ENCODE data around the gene PRR19. TPM values are rescaled to one million over a fixed set of nuclear protein-coding genes. Genes with fewer than 3 reads are reported as not detected.

Gene PRR19
- total RNA-seq, 4 donors from 2014 or later = 0.17 to 0.50 TPM; not detected in 2

GRCh38 chr19:42275517-42275916, 26.4 kb upstream of the PRR19 start:
- Histone ChIP-seq H3K36me3 (peaks cover 21 to 54% (median 38%) of the 10 kb centered on the region in 4 donors), H3K4me1 (peaks cover 59 to 94% (median 86%) of the 10 kb centered on the region in 4 donors), H3K27ac (replicated peaks in 1 of 4) (peak overlapping the region; percentile 19 to 99 (median 62)), H3K9me3 (no peaks in the 10 kb centered on the region), H3K4me3 (no peak overlapping the region), H3K27me3 (no peaks in the 10 kb centered on the region)
- 85% methylated on average over 3 of the region's 3 CpGs for WGBS
- TF ChIP-seq POLR2AphosphoS5 (IDR thresholded peaks at IDR 0.05) (no peak), CTCF (IDR thresholded peaks at IDR 0.05) (no peak), POLR2A (IDR thresholded peaks at IDR 0.05; ENCODE audit: low read depth) (no peak), EP300 (IDR thresholded peaks at IDR 0.05) (no peak)
- intact Hi-C loops (cut with DNase I) = no loop called here
- no peak for DNase-seq (ENCODE audit: extremely low spot score)

- H3K4me3 ChIP-seq = no peak overlapping the region
- intact Hi-C loops (cut with DNase I) = no loop called here
- peaks cover 21 to 54% (median 38%) of the 10 kb centered on the region in 4 donors for H3K36me3 ChIP-seq
- no peaks in the 10 kb centered on the region for H3K9me3 ChIP-seq
- no peaks in the 10 kb centered on the region for H3K27me3 ChIP-seq
- TF ChIP-seq EP300 (IDR thresholded peaks at IDR 0.05) (no peak), POLR2AphosphoS5 (IDR thresholded peaks at IDR 0.05) (no peak), POLR2A (IDR thresholded peaks at IDR 0.05; ENCODE audit: low read depth) (no peak), CTCF (IDR thresholded peaks at IDR 0.05) (no peak)
- peak overlapping the region; percentile 94 to 99 (median 98) for H3K27ac ChIP-seq (replicated peaks in 1 of 4)
- WGBS = 77% methylated on average over 3 of the region's 3 CpGs
- DNase-seq (ENCODE audit: extremely low spot score) = no peak
- peaks cover 55 to 94% (median 86%) of the 10 kb centered on the region in 4 donors for H3K4me1 ChIP-seq
Measured at GRCh38 chr19:42276284-42276683, 25.6 kb upstream of the PRR19 start.

- DNase-seq (ENCODE audit: extremely low spot score) = no peak
- H3K27ac ChIP-seq (replicated peaks in 1 of 4) = peak overlapping the region; percentile 94 to 99 (median 98)
- peaks cover 56 to 94% (median 86%) of the 10 kb centered on the region in 4 donors for H3K4me1 ChIP-seq
- WGBS = 62% methylated on average over 4 of the region's 4 CpGs
- H3K36me3 ChIP-seq = peaks cover 21 to 51% (median 35%) of the 10 kb centered on the region in 4 donors
- H3K4me3 ChIP-seq = no peak overlapping the region
- intact Hi-C loops (cut with DNase I) = no loop called here
- H3K9me3 ChIP-seq = no peaks in the 10 kb centered on the region
- H3K27me3 ChIP-seq = no peaks in the 10 kb centered on the region
- TF ChIP-seq POLR2AphosphoS5 (IDR thresholded peaks at IDR 0.05) = no peak
- no peak for TF ChIP-seq CTCF (IDR thresholded peaks at IDR 0.05)
- TF ChIP-seq POLR2A (IDR thresholded peaks at IDR 0.05; ENCODE audit: low read depth) = no peak
- no peak for TF ChIP-seq EP300 (IDR thresholded peaks at IDR 0.05)
Measured at GRCh38 chr19:42276821-42277220, 25.1 kb upstream of the PRR19 start.

GRCh38 chr19:42277821-42278451, 24.0 kb upstream of the PRR19 start:
- Histone ChIP-seq H3K9me3 (no peaks in the 10 kb centered on the region), H3K4me3 (peak overlapping the region in 1 of 4 donors; percentile 7), H3K27ac (replicated peaks in 1 of 4) (peak overlapping the region; percentile 94 to 99 (median 98)), H3K4me1 (peaks cover 67 to 95% (median 92%) of the 10 kb centered on the region in 4 donors), H3K27me3 (no peaks in the 10 kb centered on the region), H3K36me3 (peaks cover 11 to 40% (median 23%) of the 10 kb centered on the region in 4 donors)
- intact Hi-C loops (cut with DNase I) = loop anchor here (2.0 kb wide), 1 partner anchor 31 kb away; no protein-coding TSS in a partner anchor
- TF ChIP-seq EP300 (IDR thresholded peaks at IDR 0.05) (no peak), CTCF (IDR thresholded peaks at IDR 0.05) (no peak), POLR2A (IDR thresholded peaks at IDR 0.05; ENCODE audit: low read depth) (no peak), POLR2AphosphoS5 (IDR thresholded peaks at IDR 0.05) (no peak)
- 19% methylated on average over 6 of the region's 10 CpGs for WGBS
- no peak for DNase-seq (ENCODE audit: extremely low spot score)
